Gastrocnemius medialis (tissue), 4 donors: ENCODE measurements around the gene GNAO1. TPM values are rescaled to one million over a fixed set of nuclear protein-coding genes. Genes with fewer than 3 reads are reported as not detected.

Experiments
- ATAC-seq, 2 donors: fragments of 150-250 bp; one replicate each; pipeline ENCODE4 v1.9.1; 2016
- DNase-seq, 2 donors: peaks; one replicate each; pipeline ENCODE4 v3.0.0-alpha.2; 2019
- H3K27ac ChIP-seq, 4 donors: fragments of 200-600 bp; sonication (generic); 1 replicate in 1 of 4; 2 replicates in 3 of 4; pipeline ENCODE4 v1.5.1; 2016 to 2018; ENCODE audit warnings: mild to moderate bottlenecking in 2 of 4, moderate library complexity in 1 of 4
- H3K27me3 ChIP-seq, 3 donors: fragments of 200-600 bp; sonication (generic) in 2 of 3; 1 replicate in 1 of 3; 2 replicates in 2 of 3; pipeline versions ENCODE4 v1.5.1 to v1.6.0; 2016 to 2019; ENCODE audit warnings: mild to moderate bottlenecking in 1 of 3, moderate library complexity in 1 of 3
- H3K36me3 ChIP-seq, 2 donors: fragments of 200-600 bp; sonication (generic) in 1 of 2; one replicate each; pipeline ENCODE4 v1.5.1; 2017 to 2018
- H3K4me1 ChIP-seq, 2 donors: fragments of 200-600 bp; sonication (generic) in 1 of 2; one replicate each; pipeline ENCODE4 v1.5.1; 2016 to 2017; ENCODE audit warnings: mild to moderate bottlenecking in 2 of 2
- H3K4me3 ChIP-seq, 4 donors: fragments of 200-600 bp; sonication (generic) in 3 of 4; 1 replicate in 1 of 4; 2 replicates in 3 of 4; pipeline ENCODE4 v1.5.1; 2016 to 2019; ENCODE audit warnings: mild to moderate bottlenecking in 2 of 4
- H3K9me3 ChIP-seq, 3 donors: fragments of 200-600 bp; sonication (generic) in 2 of 3; 1 replicate in 1 of 3; 2 replicates in 2 of 3; pipeline ENCODE4 v1.5.1; 2016 to 2019
- POLR2A ChIP-seq, 2 donors: fragments of 450-650 bp; IDR thresholded peaks; one replicate each; pipeline ENCODE4 v1.6.1; 2017; ENCODE audit warnings: antibody characterized with exemption in 2 of 2, mild to moderate bottlenecking in 2 of 2, moderate library complexity in 2 of 2
- in situ Hi-C, 4 donors: fragments of 200-750 bp; cut with MboI; loops; one replicate each; pipeline versions ENCODE4 v1.15.0 to v1.8.0; 2017; ENCODE audit warnings: low sequenced_read_pairs in 4 of 4
- intact Hi-C: fragments of 100-400 bp; cut with DNase I; formaldehyde crosslinking; loops from one replicate; pipeline ENCODE4 v1.15.1; 2023; ENCODE audit warnings: low total_unique reads
- total RNA-seq, 4 donors: library from RNA; depleted of rRNA; stranded (reverse); fragments of >200 nt; gene quantifications; one replicate each; pipeline versions ENCODE4 v1.1.0 to v1.2.3, GENCODE V29; 2016
- TF ChIP-seq, protein P1 (sequence below), 5 experiments: fragments of 450-650 bp in 3 of 5; fragments of 200-600 bp in 2 of 5; sonication (generic) in 2 of 5; IDR thresholded peaks in 4 of 5; conservative IDR thresholded peaks in 1 of 5; 1 replicate in 4 of 5; 2 replicates in 1 of 5; pipeline ENCODE4 v1.5.1; 2016 to 2019; ENCODE audit warnings: antibody characterized with exemption in 5 of 5, mild to moderate bottlenecking in 3 of 5, moderate library complexity in 3 of 5

Gene GNAO1
- total RNA-seq, 4 donors from 2014 or later, result 0.25 to 2.0 (median 0.79) TPM

GRCh38 chr16:56362706-56363105 is 171.4 kb downstream of the GNAO1 start:
- Histone ChIP-seq H3K4me3 (no peak overlapping the region), H3K9me3 (no peaks in the 10 kb centered on the region), H3K36me3 (peaks cover 0 to 51% of the 10 kb centered on the region in 2 donors), H3K27ac (no peak overlapping the region), H3K27me3 (no peaks in the 10 kb centered on the region), H3K4me1 (peaks cover 16 to 19% of the 10 kb centered on the region in 2 donors)
- no peak for ATAC-seq
- DNase-seq, result peak in 1 of 2 donors; percentile 10
- TF ChIP-seq POLR2A (IDR thresholded peaks at IDR 0.05), result no peak
- TF ChIP-seq, protein P1, sequence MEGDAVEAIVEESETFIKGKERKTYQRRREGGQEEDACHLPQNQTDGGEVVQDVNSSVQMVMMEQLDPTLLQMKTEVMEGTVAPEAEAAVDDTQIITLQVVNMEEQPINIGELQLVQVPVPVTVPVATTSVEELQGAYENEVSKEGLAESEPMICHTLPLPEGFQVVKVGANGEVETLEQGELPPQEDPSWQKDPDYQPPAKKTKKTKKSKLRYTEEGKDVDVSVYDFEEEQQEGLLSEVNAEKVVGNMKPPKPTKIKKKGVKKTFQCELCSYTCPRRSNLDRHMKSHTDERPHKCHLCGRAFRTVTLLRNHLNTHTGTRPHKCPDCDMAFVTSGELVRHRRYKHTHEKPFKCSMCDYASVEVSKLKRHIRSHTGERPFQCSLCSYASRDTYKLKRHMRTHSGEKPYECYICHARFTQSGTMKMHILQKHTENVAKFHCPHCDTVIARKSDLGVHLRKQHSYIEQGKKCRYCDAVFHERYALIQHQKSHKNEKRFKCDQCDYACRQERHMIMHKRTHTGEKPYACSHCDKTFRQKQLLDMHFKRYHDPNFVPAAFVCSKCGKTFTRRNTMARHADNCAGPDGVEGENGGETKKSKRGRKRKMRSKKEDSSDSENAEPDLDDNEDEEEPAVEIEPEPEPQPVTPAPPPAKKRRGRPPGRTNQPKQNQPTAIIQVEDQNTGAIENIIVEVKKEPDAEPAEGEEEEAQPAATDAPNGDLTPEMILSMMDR (IDR thresholded peaks at IDR 0.05 in 4 of 5, conservative IDR thresholded peaks at IDR 0.05 in 1 of 5), result no peak
- intact Hi-C loops, result no loop called here
- in situ Hi-C loops, result no loop called here

DNA sequence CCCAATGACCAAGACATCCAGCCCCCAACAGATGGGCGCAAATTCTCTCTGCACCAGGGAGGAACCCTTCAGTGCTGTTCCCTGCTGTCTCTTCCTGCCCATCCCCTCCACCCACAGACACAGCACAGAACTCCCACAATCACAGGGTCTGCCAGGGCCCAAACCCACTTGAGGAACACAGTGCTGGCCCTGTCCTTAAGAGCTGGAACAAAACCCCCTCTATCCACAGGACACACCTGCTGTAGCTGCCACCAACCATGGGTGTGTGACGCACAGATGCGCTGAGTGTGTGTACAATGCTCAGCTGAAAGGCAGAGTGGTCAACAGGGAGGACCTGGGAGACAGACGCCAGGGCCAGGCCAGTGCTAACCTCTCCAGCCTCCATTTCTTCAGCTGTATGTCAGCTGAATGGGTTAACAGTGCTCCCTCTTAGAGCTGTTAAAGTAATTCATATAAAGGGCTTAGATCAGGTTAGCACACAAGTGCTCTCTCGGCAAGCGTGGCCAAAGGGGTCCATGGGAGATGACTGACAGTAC is 172.0 kb downstream of the GNAO1 start:
- Histone ChIP-seq H3K36me3 (peaks cover 0 to 56% of the 10 kb centered on the region in 2 donors), H3K4me3 (no peak overlapping the region), H3K27me3 (no peaks in the 10 kb centered on the region), H3K27ac (no peak overlapping the region), H3K9me3 (no peaks in the 10 kb centered on the region), H3K4me1 (peaks cover 14 to 18% of the 10 kb centered on the region in 2 donors)
- ATAC-seq (no peak), DNase-seq (no peak)
- in situ Hi-C loops (no loop called here), intact Hi-C loops (no loop called here)
- TF ChIP-seq, protein P1 (IDR thresholded peaks at IDR 0.05 in 4 of 5, conservative IDR thresholded peaks at IDR 0.05 in 1 of 5), result no peak
- no peak for TF ChIP-seq POLR2A (IDR thresholded peaks at IDR 0.05)

DNA sequence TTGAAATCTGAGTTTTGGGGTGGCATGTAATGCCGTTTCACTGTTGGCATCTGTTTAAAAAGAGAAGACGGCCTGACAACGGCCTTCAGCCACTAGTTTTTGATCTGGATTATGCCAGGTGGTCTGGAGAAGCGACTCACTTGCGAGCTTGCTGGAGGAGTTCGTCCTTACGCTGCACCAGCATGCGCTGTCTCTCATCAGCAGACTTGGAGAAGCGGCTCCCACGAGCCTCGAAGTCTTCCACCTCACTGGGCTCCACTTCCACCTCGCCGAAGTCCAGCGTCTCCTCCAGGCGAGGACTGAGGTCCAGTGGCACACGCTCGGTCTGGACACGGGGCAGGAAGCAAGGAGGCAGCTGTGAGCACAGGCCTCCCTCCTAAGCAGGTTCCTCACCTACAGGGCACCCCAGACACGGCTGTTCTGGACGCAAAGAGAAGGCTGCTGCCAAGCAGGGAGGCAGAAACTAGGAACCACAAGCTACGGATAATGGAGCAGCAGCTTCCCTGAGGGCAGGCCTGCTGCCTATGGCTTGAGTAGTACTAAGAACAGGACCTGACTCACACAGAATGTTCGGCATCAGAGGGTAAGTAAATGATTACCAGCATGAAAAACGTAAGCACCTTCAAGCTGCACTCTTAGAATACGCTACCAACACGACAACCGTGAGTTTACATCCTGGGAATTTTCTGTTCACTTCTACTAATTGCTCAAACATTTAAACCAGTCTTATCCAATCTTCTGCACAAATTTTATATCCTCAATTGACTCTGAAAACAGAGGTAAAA is 172.7 kb downstream of the GNAO1 start:
- in situ Hi-C loops, result no loop called here
- peak in 1 of 2 donors; percentile 11 for DNase-seq
- peaks cover 13% of the 10 kb centered on the region in 2 donors for H3K4me1 ChIP-seq
- no peak for ATAC-seq
- H3K36me3 ChIP-seq, result peaks cover 0 to 63% of the 10 kb centered on the region in 2 donors
- no peaks in the 10 kb centered on the region for H3K9me3 ChIP-seq
- intact Hi-C loops, result no loop called here
- H3K27me3 ChIP-seq, result no peaks in the 10 kb centered on the region
- no peak overlapping the region for H3K27ac ChIP-seq
- TF ChIP-seq, protein P1 (IDR thresholded peaks at IDR 0.05 in 4 of 5, conservative IDR thresholded peaks at IDR 0.05 in 1 of 5), result no peak
- TF ChIP-seq POLR2A (IDR thresholded peaks at IDR 0.05), result no peak
- H3K4me3 ChIP-seq, result no peak overlapping the region

DNA sequence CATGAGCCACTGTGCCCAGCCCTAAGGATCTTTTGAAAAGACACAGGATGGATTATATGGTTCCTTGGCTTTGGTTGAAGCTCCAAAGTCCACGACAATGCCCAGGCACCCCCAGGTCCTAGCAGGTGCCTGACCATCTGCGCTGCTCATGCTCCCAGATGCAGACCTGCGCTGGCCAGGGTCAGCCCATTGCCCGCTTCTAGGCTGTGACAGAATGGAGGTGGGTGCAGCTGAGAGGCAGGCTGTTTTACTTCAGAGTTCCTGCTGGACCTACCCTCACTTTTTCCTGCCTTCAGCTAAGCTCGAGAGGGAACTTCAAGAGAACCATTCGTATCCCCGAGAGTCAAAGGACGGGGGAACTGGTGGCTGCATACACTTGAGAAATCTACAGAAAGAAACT is 173.6 kb downstream of the GNAO1 start:
- H3K9me3 ChIP-seq, result no peaks in the 10 kb centered on the region
- H3K4me3 ChIP-seq, result no peak overlapping the region
- peaks cover 8 to 11% of the 10 kb centered on the region in 2 donors for H3K4me1 ChIP-seq
- TF ChIP-seq POLR2A (IDR thresholded peaks at IDR 0.05), result no peak
- TF ChIP-seq, protein P1 (IDR thresholded peaks at IDR 0.05 in 4 of 5, conservative IDR thresholded peaks at IDR 0.05 in 1 of 5), result no peak
- H3K36me3 ChIP-seq, result peaks cover 0 to 67% of the 10 kb centered on the region in 2 donors
- in situ Hi-C loops, result no loop called here
- ATAC-seq (no peak), DNase-seq (no peak)
- no peaks in the 10 kb centered on the region for H3K27me3 ChIP-seq
- H3K27ac ChIP-seq, result no peak overlapping the region
- intact Hi-C loops, result no loop called here
